H1 (cell line): ENCODE results near the gene BAD. TPM values are rescaled to one million over a fixed set of nuclear protein-coding genes. Genes with fewer than 3 reads are reported as not detected.

Experiments used
- CTCF ChIA-PET: fragments of 300-600 bp; sonication (Branson Sonifier 250); formaldehyde crosslinking; loops from one replicate; lab custom pipeline; 2021; ENCODE audit not compliant: partially characterized antibody; lab: Charles Lee
- POLR2A ChIA-PET: fragments of 300-600 bp; sonication (Branson Sonifier 250); formaldehyde crosslinking; loops from one replicate; lab custom pipeline; 2021; ENCODE audit warnings: inconsistent platforms; ENCODE audit not compliant: partially characterized antibody; lab: Charles Lee
- DNase-seq, 2 experiments: peaks; one replicate each; pipeline versions ENCODE4 v3.0.0 to v3.0.0-alpha.2; 2010 to 2022; ENCODE audit warnings: low spot score in 2 of 2, low read depth in 1 of 2, mixed read lengths in 1 of 2
- FAIRE-seq: peaks from 2 replicates; lab custom pipeline; 2011; peaks lifted over from hg19 to GRCh38; lab: Jason Lieb, UNC
- H2AFZ ChIP-seq: 2 replicates; pipeline ENCODE4 v1.8.1; 2012; ENCODE audit warnings: low read length, inconsistent platforms
- H2AK5ac ChIP-seq: 2 replicates; pipeline ENCODE4 v1.6.1; 2013; ENCODE audit warnings: low read depth, low read length
- H2BK120ac ChIP-seq: replicated peaks from 2 replicates; pipeline ENCODE3; 2013; ENCODE audit warnings: low read depth, low read length, inconsistent platforms
- H2BK12ac ChIP-seq: 2 replicates; pipeline ENCODE4 v1.6.1; 2013; ENCODE audit warnings: low read depth, low read length
- H2BK15ac ChIP-seq: 2 replicates; pipeline ENCODE4 v1.6.1; 2013; ENCODE audit warnings: low read length
- H2BK20ac ChIP-seq: 2 replicates; pipeline ENCODE4 v1.6.1; 2013; ENCODE audit warnings: low read length
- H2BK5ac ChIP-seq: 2 replicates; pipeline ENCODE4 v1.6.1; 2013; ENCODE audit warnings: low read depth, low read length
- H3K14ac ChIP-seq: 2 replicates; pipeline ENCODE4 v1.6.1; 2013; ENCODE audit warnings: inconsistent platforms; ENCODE audit not compliant: insufficient read length
- H3K18ac ChIP-seq: 2 replicates; pipeline ENCODE4 v1.6.1; 2013; ENCODE audit warnings: low read length; ENCODE audit errors: extremely low read depth
- H3K23ac ChIP-seq: 2 replicates; pipeline ENCODE4 v1.6.1; 2013; ENCODE audit warnings: inconsistent platforms; ENCODE audit not compliant: insufficient read length
- H3K23me2 ChIP-seq: 2 replicates; pipeline ENCODE4 v1.6.1; 2013; ENCODE audit warnings: low read depth, low read length
- H3K27ac ChIP-seq: 2 replicates; pipeline ENCODE4 v1.6.1; 2011; ENCODE audit warnings: low read depth, low read length, inconsistent platforms
- H3K27me3 ChIP-seq, 4 experiments: replicated peaks in 1 of 4; 1 replicate in 1 of 4; 2 replicates in 3 of 4; pipeline versions ENCODE4 v1.6.1 to v1.8.1; 2011 to 2013; ENCODE audit warnings: low read length in 3 of 4, mild to moderate bottlenecking in 3 of 4, inconsistent platforms in 2 of 4, mixed read lengths in 2 of 4, moderate library complexity in 1 of 4; ENCODE audit not compliant: control insufficient read depth in 3 of 4, insufficient read depth in 3 of 4; ENCODE audit errors: extremely low read depth in 1 of 4
- H3K36me3 ChIP-seq, 4 experiments: 2 replicates each; pipeline versions ENCODE4 v1.6.1 to v1.8.1; 2011 to 2013; ENCODE audit warnings: mild to moderate bottlenecking in 4 of 4, low read length in 3 of 4, moderate library complexity in 2 of 4, control low read depth in 1 of 4, inconsistent platforms in 1 of 4; ENCODE audit not compliant: insufficient read depth in 4 of 4, control insufficient read depth in 2 of 4
- H3K4ac ChIP-seq: replicated peaks from 2 replicates; pipeline ENCODE3; 2013; ENCODE audit warnings: low read length, low read depth, mixed read lengths, inconsistent platforms; ENCODE audit not compliant: insufficient read length
- H3K4me1 ChIP-seq, 4 experiments: replicated peaks in 1 of 4; 1 replicate in 1 of 4; 2 replicates in 3 of 4; pipeline versions ENCODE4 v1.6.1 to v1.8.1; 2011 to 2013; ENCODE audit warnings: low read length in 3 of 4, inconsistent platforms in 2 of 4, mixed read lengths in 1 of 4; ENCODE audit not compliant: insufficient read depth in 4 of 4, control insufficient read depth in 3 of 4
- H3K4me2 ChIP-seq, 2 experiments: 2 replicates each; pipeline versions ENCODE4 v1.6.1 to v1.8.1; 2011 to 2013; ENCODE audit warnings: low read depth in 2 of 2, low read length in 2 of 2, control low read depth in 1 of 2, inconsistent platforms in 1 of 2, mild to moderate bottlenecking in 1 of 2; ENCODE audit not compliant: insufficient read depth in 1 of 2
- H3K4me3 ChIP-seq, 4 experiments: fragments of 200-600, 300-600 bp in 1 of 4; sonication (generic), shearing (Covaris generic), sonication (Bioruptor Twin) in 1 of 4; 2 replicates each; pipeline versions ENCODE4 v1.5.1 to v1.8.1; 2011 to 2016; ENCODE audit warnings: low read length in 4 of 4, low read depth in 3 of 4, control low read depth in 2 of 4, inconsistent platforms in 2 of 4, mild to moderate bottlenecking in 2 of 4, mixed read lengths in 1 of 4, moderate library complexity in 1 of 4; ENCODE audit not compliant: insufficient read depth in 2 of 4; ENCODE audit errors: extremely low read depth in 1 of 4
- H3K56ac ChIP-seq: replicated peaks from 2 replicates; pipeline ENCODE3; 2013; ENCODE audit warnings: low read depth, mild to moderate bottlenecking, mixed read lengths, low read length, inconsistent platforms; ENCODE audit not compliant: insufficient read length
- H3K79me1 ChIP-seq: 2 replicates; pipeline ENCODE4 v1.6.1; 2013; ENCODE audit warnings: low read depth, low read length, control low read depth
- H3K79me2 ChIP-seq, 2 experiments: 2 replicates each; pipeline versions ENCODE4 v1.6.1 to v1.8.1; 2012 to 2013; ENCODE audit warnings: low read length in 2 of 2, mild to moderate bottlenecking in 2 of 2, inconsistent platforms in 1 of 2; ENCODE audit not compliant: insufficient read depth in 2 of 2, control insufficient read depth in 1 of 2
- H3K9ac ChIP-seq, 4 experiments: replicated peaks in 1 of 4; 1 replicate in 1 of 4; 2 replicates in 3 of 4; pipeline versions ENCODE4 v1.6.1 to v1.8.1; 2011 to 2013; ENCODE audit warnings: low read depth in 3 of 4, low read length in 3 of 4, control low read depth in 2 of 4, mild to moderate bottlenecking in 2 of 4, moderate library complexity in 2 of 4, inconsistent platforms in 1 of 4; ENCODE audit errors: extremely low read depth in 1 of 4
- H3K9me3 ChIP-seq, 2 experiments: 2 replicates each; pipeline versions ENCODE4 v1.6.1 to v1.8.1; 2012 to 2013; ENCODE audit warnings: mild to moderate bottlenecking in 2 of 2, moderate library complexity in 2 of 2, control low read depth in 1 of 2, inconsistent platforms in 1 of 2, low read depth in 1 of 2, low read length in 1 of 2, mixed read lengths in 1 of 2; ENCODE audit not compliant: insufficient read depth in 2 of 2
- H4K20me1 ChIP-seq, 2 experiments: replicated peaks in 1 of 2; 2 replicates each; pipeline versions ENCODE3 to v1.8.1; 2011 to 2013; ENCODE audit warnings: inconsistent platforms in 2 of 2, low read length in 2 of 2, mild to moderate bottlenecking in 1 of 2; ENCODE audit not compliant: insufficient read depth in 2 of 2, control insufficient read depth in 1 of 2
- H4K5ac ChIP-seq: 2 replicates; pipeline ENCODE4 v1.6.1; 2013; ENCODE audit warnings: low read length, low read depth, mixed read lengths, inconsistent platforms; ENCODE audit not compliant: insufficient read length
- H4K8ac ChIP-seq: 2 replicates; pipeline ENCODE4 v1.8.0; 2013; ENCODE audit warnings: mild to moderate bottlenecking, moderate library complexity, low read length, inconsistent platforms; ENCODE audit not compliant: insufficient read depth; ENCODE audit errors: extremely low read depth
- H4K91ac ChIP-seq: replicated peaks from 2 replicates; pipeline ENCODE3; 2013; ENCODE audit warnings: low read length, mixed read lengths, inconsistent platforms; ENCODE audit not compliant: insufficient read length
- EZH2 ChIP-seq: fragments of 200-600 bp; sonication (generic); IDR thresholded peaks from 2 replicates; pipeline ENCODE4 v1.7.1; 2012; ENCODE audit warnings: low read depth, mild to moderate bottlenecking, moderate library complexity, low read length, inconsistent platforms; ENCODE audit not compliant: severe bottlenecking
- KDM1A ChIP-seq: fragments of 200-600, 300-600 bp; sonication (generic); IDR thresholded peaks from 2 replicates; pipeline ENCODE4 v1.7.1; 2016; ENCODE audit warnings: mild to moderate bottlenecking, low read length, borderline replicate concordance
- KDM5A ChIP-seq: fragments of 200-600 bp; IDR thresholded peaks from 2 replicates; pipeline ENCODE4 v1.7.1; 2012; ENCODE audit warnings: mild to moderate bottlenecking, low read length, inconsistent platforms, mixed read lengths
- NRF1 ChIP-seq: IDR thresholded peaks from 2 replicates; pipeline ENCODE4 v1.6.1; 2011; ENCODE audit warnings: mild to moderate bottlenecking, low read depth, low read length, improper control_type of control experiment
- PHF8 ChIP-seq: fragments of 200-600 bp; sonication (generic); conservative IDR thresholded peaks from 2 replicates; pipeline ENCODE4 v1.7.1; 2012; ENCODE audit warnings: low read depth, mild to moderate bottlenecking, inconsistent platforms, low read length, moderate library complexity
- SIX5 ChIP-seq: IDR thresholded peaks from 2 replicates; pipeline ENCODE4 v1.6.1; 2011; ENCODE audit warnings: mild to moderate bottlenecking, low read depth, low read length
- SP4 ChIP-seq: IDR thresholded peaks from 2 replicates; pipeline ENCODE4 v1.6.1; 2012; ENCODE audit warnings: low read length, inconsistent platforms
- SUZ12 ChIP-seq: fragments of 200-600 bp; sonication (generic); IDR thresholded peaks from 2 replicates; pipeline ENCODE4 v1.6.1; 2012; ENCODE audit warnings: mild to moderate bottlenecking, inconsistent platforms, low read length, moderate library complexity, mixed read lengths
- TAF1 ChIP-seq: IDR thresholded peaks from 2 replicates; pipeline ENCODE4 v1.6.1; 2011; ENCODE audit warnings: mild to moderate bottlenecking, low read depth, low read length
- WGBS, 2 experiments: shearing (Covaris generic) in 1 of 2; methylation state at CpG; one replicate each; pipeline versions ENCODE4 v1.1.6 to v1.1.7; 2013 to 2015; ENCODE audit warnings: low lambda C conversion rate in 2 of 2, mixed read lengths in 2 of 2, inconsistent platforms in 1 of 2, low coverage in 1 of 2, missing lambda C conversion rate in 1 of 2; ENCODE audit not compliant: insufficient replicate concordance in 2 of 2, insufficient coverage in 1 of 2, insufficient read length in 1 of 2; ENCODE audit errors: extremely low coverage in 1 of 2, missing lambda C conversion rate in 1 of 2; 5-methylcytosine and 5-hydroxymethylcytosine counted together
- polyA plus RNA-seq, 7 experiments: library from polyadenylated mRNA; depleted of rRNA in 3 of 7; stranded (reverse) in 5 of 7; unstranded in 2 of 7; fragments of >200 nt in 5 of 7; fragments of 200-250 nt in 2 of 7; gene quantifications; 1 replicate in 5 of 7; 2 replicates in 1 of 7; 4 replicates in 1 of 7; pipeline versions ENCODE4 v1.2.1 to v1.2.3, GENCODE V29; 2011 to 2013; ENCODE audit warnings: missing spikeins in 2 of 7, mixed read lengths in 2 of 7
- total RNA-seq: library from RNA; stranded (reverse); fragmentation: NEBNext Ultra II Directional; extraction: Animal tissue kit (Norgen Biotek cat#: 25700); gene quantifications from 2 replicates; pipeline ENCODE4 v1.2.1, GENCODE V29; 2021

The BAD gene
- total and polyA plus RNA-seq, 2 of the 8 experiments (the other 6 are each of a cell fraction or from before 2014, with no cell fraction given): 23.1 to 33.7 TPM

DNA sequence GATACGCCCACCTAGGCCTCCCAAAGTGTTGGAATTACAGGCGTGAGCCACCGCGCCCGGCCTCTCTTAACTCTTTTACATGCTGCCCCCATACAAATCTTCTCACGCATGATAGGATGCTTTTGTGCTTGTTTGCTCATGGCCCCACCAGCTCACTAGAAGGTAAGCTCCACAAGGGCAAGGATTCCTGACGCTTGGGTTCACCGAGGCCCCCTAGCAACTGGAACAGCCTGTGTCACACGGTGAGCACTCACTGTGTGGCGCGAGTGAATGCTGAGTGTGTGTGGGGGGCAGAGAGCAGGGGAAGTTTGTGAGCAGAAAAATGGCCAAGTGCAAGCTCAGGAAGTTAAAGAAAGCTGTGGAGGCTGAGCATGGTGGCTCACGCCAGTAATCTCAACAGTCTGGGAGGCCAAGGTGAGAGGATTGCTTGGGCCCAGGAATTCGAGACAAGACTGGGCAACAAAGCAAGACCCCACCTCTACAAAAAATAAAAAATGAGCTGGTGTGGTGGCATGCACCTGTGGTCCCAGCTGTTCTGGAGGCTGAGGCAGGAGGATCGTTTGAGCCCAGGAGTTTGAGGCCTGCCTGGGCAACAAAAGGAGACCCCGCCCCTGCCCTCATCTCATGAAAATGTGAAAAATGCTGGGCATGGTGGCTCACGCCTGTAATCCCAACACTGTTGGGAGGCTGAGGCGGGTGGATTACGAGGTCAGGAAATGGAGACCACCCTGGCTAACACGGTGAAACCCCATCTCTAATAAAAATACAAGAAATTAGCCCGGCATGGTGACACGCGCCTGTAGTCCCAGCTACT, 2.3 kb downstream of the BAD start:
- H3K14ac ChIP-seq: no peak overlapping the region
- H4K91ac ChIP-seq: no peak overlapping the region
- peaks cover 0 to 8% (median 4%) of the 10 kb centered on the region in 4 experiments; a peak in 4 of 7 replicates for H3K4me1 ChIP-seq
- H3K36me3 ChIP-seq: no peaks in the 10 kb centered on the region; a peak in 1 of 8 replicates
- no peak overlapping the region for H2AFZ ChIP-seq
- H3K27me3 ChIP-seq: peaks cover 0 to 7% (median 0%) of the 10 kb centered on the region in 4 experiments; a peak in 1 of 7 replicates
- no peak overlapping the region for H3K4me3 ChIP-seq
- H3K23me2 ChIP-seq: peaks cover 10% of the 10 kb centered on the region; the same call in 1 of the 2 replicates
- no peaks in the 10 kb centered on the region for H4K20me1 ChIP-seq
- no peak overlapping the region for H3K27ac ChIP-seq
- no peak overlapping the region for H3K4ac ChIP-seq
- no peaks in the 10 kb centered on the region for H3K9me3 ChIP-seq
- no peak overlapping the region for H3K56ac ChIP-seq
- H3K4me2 ChIP-seq: no peak overlapping the region
- no peak overlapping the region for H2BK5ac ChIP-seq
- no peaks in the 10 kb centered on the region for H3K79me2 ChIP-seq
- DNase-seq: no peak
- H3K79me1 ChIP-seq: no peaks in the 10 kb centered on the region; the same call in 1 of the 2 replicates
- POLR2A ChIA-PET: interaction anchor here (1.5 to 9.5 kb wide), 4 partner anchors 12 to 37 kb away, joined by 3 to 79 read pairs (median 28); partner anchors contain the start of genes ESRRA and PPP1R14B
- no peak overlapping the region for H3K18ac ChIP-seq
- no peak for FAIRE-seq
- WGBS, 2 experiments: 90% methylated on average over 21 of the region's 22 CpGs; no CpG with 5 or more reads in 1 of the 2 experiments
- no peak overlapping the region for H2AK5ac ChIP-seq
- H4K5ac ChIP-seq: no peak overlapping the region
- no peak overlapping the region for H2BK15ac ChIP-seq
- CTCF ChIA-PET: interaction anchor here (0.7 to 11.4 kb wide), 6 partner anchors 12 to 61 kb away, joined by 3 to 134 read pairs (median 4); partner anchors contain the start of genes CATSPERZ and ESRRA
- no peak overlapping the region for H2BK120ac ChIP-seq
- no peak overlapping the region for H3K9ac ChIP-seq
- H2BK12ac ChIP-seq: no peak overlapping the region; the same call in 1 of the 2 replicates
- H2BK20ac ChIP-seq: no peak overlapping the region
- H4K8ac ChIP-seq: no peak overlapping the region
- H3K23ac ChIP-seq: no peak overlapping the region
- TF ChIP-seq SP4 (no peak), PHF8 (no peak), NRF1 (no peak), KDM1A (no peak), TAF1 (no peak), SUZ12 (no peak), EZH2 (no peak), KDM5A (no peak), SIX5 (no peak)
